Trophoblast cell (in vitro differentiated cells and primary cell): ENCODE results near the gene GPR3.
A peak's percentile ranks its signal among the peaks of the same experiment; 100 is the strongest.

Experiments
- DNase-seq, 2 donors: peaks; one replicate each; pipeline ENCODE4 v3.0.0-alpha.2; 2016
- H2AFZ ChIP-seq: 2 replicates; pipeline ENCODE4 v1.6.1; 2013; ENCODE audit warnings: low read length, moderate library complexity, mild to moderate bottlenecking; ENCODE audit not compliant: insufficient read depth, poor library complexity
- H2AK5ac ChIP-seq: 2 replicates; pipeline ENCODE4 v1.6.1; 2013; ENCODE audit warnings: mild to moderate bottlenecking, low read length
- H2BK120ac ChIP-seq: 2 replicates; pipeline ENCODE4 v1.6.1; 2013; ENCODE audit warnings: low read length, mild to moderate bottlenecking, moderate library complexity; ENCODE audit not compliant: insufficient read depth, poor library complexity
- H2BK12ac ChIP-seq: 2 replicates; pipeline ENCODE4 v1.6.1; 2013; ENCODE audit warnings: mild to moderate bottlenecking, low read length, moderate library complexity
- H2BK5ac ChIP-seq: 2 replicates; pipeline ENCODE4 v1.6.1; 2013; ENCODE audit warnings: low read length, low read depth, moderate library complexity, mild to moderate bottlenecking; ENCODE audit not compliant: poor library complexity
- H3K14ac ChIP-seq: 2 replicates; pipeline ENCODE4 v1.6.1; 2013; ENCODE audit warnings: mild to moderate bottlenecking, low read length
- H3K18ac ChIP-seq: 2 replicates; pipeline ENCODE4 v1.6.1; 2013; ENCODE audit warnings: mild to moderate bottlenecking, low read length
- H3K23ac ChIP-seq: 2 replicates; pipeline ENCODE4 v1.6.1; 2013; ENCODE audit warnings: low read length
- H3K27ac ChIP-seq: 2 replicates; pipeline ENCODE4 v1.5.1; 2013; ENCODE audit warnings: low read depth, mild to moderate bottlenecking, inconsistent platforms, low read length, moderate library complexity
- H3K27me3 ChIP-seq: 2 replicates; pipeline ENCODE4 v1.6.1; 2013; ENCODE audit warnings: inconsistent platforms, mild to moderate bottlenecking, low read length, moderate library complexity; ENCODE audit not compliant: insufficient read depth
- H3K36me3 ChIP-seq, 2 experiments: 1 replicate in 1 of 2; 2 replicates in 1 of 2; pipeline ENCODE4 v1.6.1; 2013; ENCODE audit warnings: low read length in 2 of 2, mild to moderate bottlenecking in 2 of 2, moderate library complexity in 1 of 2; ENCODE audit not compliant: insufficient read depth in 2 of 2, control insufficient read depth in 1 of 2
- H3K4ac ChIP-seq: 2 replicates; pipeline ENCODE4 v1.6.1; 2013; ENCODE audit warnings: low read depth, mild to moderate bottlenecking, low read length, moderate library complexity
- H3K4me1 ChIP-seq, 2 experiments: 1 replicate in 1 of 2; 2 replicates in 1 of 2; pipeline ENCODE4 v1.6.1; 2013; ENCODE audit warnings: low read length in 2 of 2, mild to moderate bottlenecking in 2 of 2, moderate library complexity in 1 of 2; ENCODE audit not compliant: insufficient read depth in 2 of 2, control insufficient read depth in 1 of 2
- H3K4me2 ChIP-seq: 2 replicates; pipeline ENCODE4 v1.6.1; 2013; ENCODE audit warnings: inconsistent platforms, mild to moderate bottlenecking, low read length, moderate library complexity
- H3K4me3 ChIP-seq: 2 replicates; pipeline ENCODE4 v1.5.1; 2013; ENCODE audit warnings: mild to moderate bottlenecking, low read depth, low read length, inconsistent platforms
- H3K79me1 ChIP-seq: one replicate; pipeline ENCODE4 v1.6.1; 2013; ENCODE audit warnings: low read length
- H3K79me2 ChIP-seq: 2 replicates; pipeline ENCODE4 v1.6.1; 2013; ENCODE audit warnings: low read length, mild to moderate bottlenecking; ENCODE audit not compliant: control insufficient read depth, insufficient read depth, poor library complexity
- H3K9ac ChIP-seq: 2 replicates; pipeline ENCODE4 v1.6.1; 2013; ENCODE audit warnings: mild to moderate bottlenecking, low read length
- H3K9me3 ChIP-seq: 2 replicates; pipeline ENCODE4 v1.6.1; 2013; ENCODE audit warnings: low read depth, mild to moderate bottlenecking, control low read depth, inconsistent platforms, low read length; ENCODE audit not compliant: insufficient read depth
- H4K12ac ChIP-seq: 2 replicates; pipeline ENCODE4 v1.6.1; 2013; ENCODE audit warnings: low read depth, mild to moderate bottlenecking, low read length, moderate library complexity
- H4K8ac ChIP-seq: 2 replicates; pipeline ENCODE4 v1.6.1; 2013; ENCODE audit warnings: low read depth, mild to moderate bottlenecking, low read length, moderate library complexity
- H4K91ac ChIP-seq: one replicate; pipeline ENCODE4 v1.6.1; 2013; ENCODE audit warnings: low read depth, mild to moderate bottlenecking, low read length, moderate library complexity
- WGBS: extraction: QIAGEN DNeasy Blood & Tissue Kit; methylation state at CpG from one replicate; pipeline ENCODE4 v1.1.7; 2013; ENCODE audit warnings: missing lambda C conversion rate; ENCODE audit not compliant: insufficient read length, insufficient coverage; ENCODE audit errors: extremely low coverage; 5-methylcytosine and 5-hydroxymethylcytosine counted together

The GPR3 gene

GRCh38 chr1:27368869-27369582 is 23.4 kb upstream of the GPR3 start:
- Histone ChIP-seq H2BK5ac (no peak overlapping the region), H3K14ac (no peak overlapping the region), H3K79me2 (peaks cover 1% of the 10 kb centered on the region), H3K9me3 (peaks cover 3% of the 10 kb centered on the region), H3K4ac (no peak overlapping the region), H3K9ac (no peak overlapping the region), H4K91ac (no peak overlapping the region), H2AFZ (no peak overlapping the region), H3K18ac (no peak overlapping the region), H4K12ac (no peak overlapping the region), H3K4me3 (no peak overlapping the region), H3K27me3 (no peaks in the 10 kb centered on the region), H3K27ac (no peak overlapping the region), H2BK12ac (no peak overlapping the region), H4K8ac (no peak overlapping the region), H3K36me3 (no peaks in the 10 kb centered on the region), H3K79me1 (peaks cover 11% of the 10 kb centered on the region), H3K4me2 (no peak overlapping the region), H2AK5ac (no peak overlapping the region), H3K23ac (no peak overlapping the region), H2BK120ac (no peak overlapping the region), H3K4me1 (peaks cover 15 to 16% of the 10 kb centered on the region in 2 experiments)
- WGBS: no CpG with 5 or more reads among the region's 13 CpGs
- DNase-seq: peak in 1 of 2 donors; percentile 33

GRCh38 chr1:27372022-27372807 is 20.2 kb upstream of the GPR3 start:
- H3K79me1 ChIP-seq: no peaks in the 10 kb centered on the region
- H3K9ac ChIP-seq: no peak overlapping the region
- no peak overlapping the region for H4K8ac ChIP-seq
- H2AK5ac ChIP-seq: no peak overlapping the region
- H4K91ac ChIP-seq: no peak overlapping the region
- no peak overlapping the region for H2AFZ ChIP-seq
- H3K4me2 ChIP-seq: no peak overlapping the region
- H3K36me3 ChIP-seq: no peaks in the 10 kb centered on the region
- no peaks in the 10 kb centered on the region for H3K9me3 ChIP-seq
- H3K27ac ChIP-seq: no peak overlapping the region
- WGBS: no CpG with 5 or more reads among the region's 19 CpGs
- H2BK5ac ChIP-seq: no peak overlapping the region
- H3K14ac ChIP-seq: no peak overlapping the region
- H2BK120ac ChIP-seq: no peak overlapping the region
- no peak for DNase-seq
- H3K79me2 ChIP-seq: no peaks in the 10 kb centered on the region
- no peak overlapping the region for H4K12ac ChIP-seq
- H3K23ac ChIP-seq: no peak overlapping the region
- H3K27me3 ChIP-seq: no peaks in the 10 kb centered on the region
- no peak overlapping the region for H3K4ac ChIP-seq
- no peak overlapping the region for H3K18ac ChIP-seq
- H3K4me1 ChIP-seq: peaks cover under 1% of the 10 kb centered on the region in 2 experiments
- no peak overlapping the region for H3K4me3 ChIP-seq
- H2BK12ac ChIP-seq: no peak overlapping the region

GRCh38 chr1:27372808-27373690 is 19.4 kb upstream of the GPR3 start:
- Histone ChIP-seq H3K9ac (no peak overlapping the region), H3K36me3 (no peaks in the 10 kb centered on the region), H3K4ac (no peak overlapping the region), H3K23ac (no peak overlapping the region), H3K14ac (no peak overlapping the region), H4K12ac (no peak overlapping the region), H3K79me1 (no peaks in the 10 kb centered on the region), H3K27me3 (no peaks in the 10 kb centered on the region), H3K79me2 (no peaks in the 10 kb centered on the region), H3K18ac (no peak overlapping the region), H4K8ac (no peak overlapping the region), H2AFZ (no peak overlapping the region), H3K9me3 (no peaks in the 10 kb centered on the region), H2BK12ac (no peak overlapping the region), H3K4me1 (no peaks in the 10 kb centered on the region), H2BK5ac (no peak overlapping the region), H3K27ac (no peak overlapping the region), H2AK5ac (no peak overlapping the region), H3K4me3 (no peak overlapping the region), H2BK120ac (no peak overlapping the region), H3K4me2 (no peak overlapping the region), H4K91ac (no peak overlapping the region)
- no CpG with 5 or more reads among the region's 11 CpGs for WGBS
- DNase-seq: no peak

- no peaks in the 10 kb centered on the region for H3K27me3 ChIP-seq
- no peak within 1 kb of the TSS for H3K4me2 ChIP-seq
- no peaks in the 10 kb centered on the region for H3K9me3 ChIP-seq
- H3K27ac ChIP-seq: no peak within 1 kb of the TSS
- no peak for DNase-seq
- H2BK5ac ChIP-seq: no peak within 1 kb of the TSS
- H2BK12ac ChIP-seq: no peak within 1 kb of the TSS
- H2BK120ac ChIP-seq: no peak within 1 kb of the TSS
- no peaks in the 10 kb centered on the region for H3K79me1 ChIP-seq
- H3K79me2 ChIP-seq: no peaks in the 10 kb centered on the region
- no peak within 1 kb of the TSS for H3K4ac ChIP-seq
- no peak within 1 kb of the TSS for H4K8ac ChIP-seq
- H3K4me3 ChIP-seq: no peak within 1 kb of the TSS
- H3K4me1 ChIP-seq: no peaks in the 10 kb centered on the region
- no peaks in the 10 kb centered on the region for H3K36me3 ChIP-seq
- H2AFZ ChIP-seq: no peak within 1 kb of the TSS
- H3K9ac ChIP-seq: no peak within 1 kb of the TSS
- WGBS: no CpG with 5 or more reads among the region's 4 CpGs
- no peak within 1 kb of the TSS for H3K18ac ChIP-seq
- no peak within 1 kb of the TSS for H3K23ac ChIP-seq
- H2AK5ac ChIP-seq: no peak within 1 kb of the TSS
- H4K91ac ChIP-seq: no peak within 1 kb of the TSS
- no peak within 1 kb of the TSS for H3K14ac ChIP-seq
- H4K12ac ChIP-seq: no peak within 1 kb of the TSS
Measured at GRCh38 chr1:27374362-27375086, 17.9 kb upstream of the GPR3 start, which contains the start of gene FCN3. FCN3 (minus strand) TSS chr1:27374824; CDS start chr1:27374818, 6 bp downstream.
